ENCODE results near the gene FARS2.

FARS2 gene

DNA sequence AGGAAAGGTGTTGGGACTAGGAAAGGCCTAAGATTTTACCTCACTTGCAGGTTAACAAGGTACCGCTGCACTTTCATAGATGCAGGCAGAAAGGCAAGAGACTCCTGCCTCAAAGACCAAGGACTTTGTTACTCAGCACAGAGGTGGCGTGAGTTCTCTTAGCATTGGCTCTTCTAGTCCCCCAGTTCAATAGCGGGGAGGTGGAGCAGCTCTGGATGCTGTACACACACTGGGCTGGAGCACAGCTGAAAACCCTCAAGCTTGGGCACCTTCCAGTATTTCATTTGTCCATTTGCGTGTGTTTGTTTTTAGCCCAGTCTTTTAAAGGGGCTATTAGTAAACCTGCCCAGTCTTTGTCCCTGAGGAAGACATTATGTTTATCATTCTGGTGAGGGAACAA, 345.2 kb downstream of the FARS2 start:
- H2AFZ ChIP-seq (ENCODE audit: low read depth, low read length), result no peak overlapping the region
- H3K27me3 ChIP-seq (ENCODE audit: insufficient read depth, low read length), result no peaks in the 10 kb centered on the region
- H3K4me1 ChIP-seq (ENCODE audit: insufficient read depth, low read length), result peaks cover under 1% of the 10 kb centered on the region
- no peak overlapping the region for H3K4me3 ChIP-seq (ENCODE audit: low read length)
- H3K36me3 ChIP-seq (ENCODE audit: insufficient read depth, low read length), result no peaks in the 10 kb centered on the region
- no peaks in the 10 kb centered on the region for H3K9me3 ChIP-seq (ENCODE audit: low read length)

DNA sequence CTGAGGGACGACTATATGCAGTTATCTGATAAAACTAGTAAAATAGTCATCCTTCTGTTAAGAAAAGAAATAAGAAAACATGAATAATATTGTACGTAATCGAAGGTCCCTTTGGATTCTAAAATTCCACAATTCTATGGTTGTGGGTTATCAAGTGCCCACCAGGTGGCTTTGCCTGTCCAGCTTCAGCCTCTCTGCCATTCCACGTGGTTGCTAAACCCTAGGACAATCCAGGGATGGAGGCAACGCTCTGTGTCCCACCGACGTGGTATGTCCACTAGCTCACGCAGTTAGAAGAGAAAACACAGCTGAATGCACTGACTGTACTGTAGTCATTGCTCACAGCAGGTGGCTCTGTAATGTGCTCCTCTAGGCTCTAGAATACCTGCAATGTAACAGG, 349.3 kb downstream of the FARS2 start:
- Histone ChIP-seq H3K9me3 (ENCODE audit: low read length) (peaks cover 2% of the 10 kb centered on the region), H3K27me3 (ENCODE audit: insufficient read depth, low read length) (no peaks in the 10 kb centered on the region), H3K4me3 (ENCODE audit: low read length) (no peak overlapping the region), H3K36me3 (ENCODE audit: insufficient read depth, low read length) (no peaks in the 10 kb centered on the region), H3K4me1 (ENCODE audit: insufficient read depth, low read length) (peaks cover 3% of the 10 kb centered on the region), H2AFZ (ENCODE audit: low read depth, low read length) (no peak overlapping the region)

DNA sequence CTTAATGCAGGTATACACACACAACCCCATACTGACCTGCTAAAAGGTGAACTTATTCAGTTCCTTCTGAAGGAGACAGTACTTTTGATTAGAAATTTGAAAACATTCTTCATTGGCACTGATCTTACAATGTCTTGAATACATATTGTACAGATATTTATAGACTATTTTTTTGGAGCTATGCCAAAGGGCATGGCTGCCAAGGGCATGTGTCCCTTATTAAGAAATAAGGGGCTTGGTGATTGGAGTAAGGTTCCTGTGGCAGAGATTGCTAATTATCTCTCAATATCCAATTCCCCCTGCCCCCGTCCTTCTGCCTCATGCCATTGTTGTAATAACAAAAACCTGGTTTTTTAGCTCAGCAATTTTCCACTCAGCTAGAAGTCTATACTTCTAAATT, 355.9 kb downstream of the FARS2 start:
- Histone ChIP-seq H3K4me1 (ENCODE audit: insufficient read depth, low read length) (no peaks in the 10 kb centered on the region), H3K4me3 (ENCODE audit: low read length) (no peak overlapping the region), H3K36me3 (ENCODE audit: insufficient read depth, low read length) (no peaks in the 10 kb centered on the region), H3K9me3 (ENCODE audit: low read length) (peaks cover 2% of the 10 kb centered on the region), H3K27me3 (ENCODE audit: insufficient read depth, low read length) (no peaks in the 10 kb centered on the region), H2AFZ (ENCODE audit: low read depth, low read length) (no peak overlapping the region)

DNA sequence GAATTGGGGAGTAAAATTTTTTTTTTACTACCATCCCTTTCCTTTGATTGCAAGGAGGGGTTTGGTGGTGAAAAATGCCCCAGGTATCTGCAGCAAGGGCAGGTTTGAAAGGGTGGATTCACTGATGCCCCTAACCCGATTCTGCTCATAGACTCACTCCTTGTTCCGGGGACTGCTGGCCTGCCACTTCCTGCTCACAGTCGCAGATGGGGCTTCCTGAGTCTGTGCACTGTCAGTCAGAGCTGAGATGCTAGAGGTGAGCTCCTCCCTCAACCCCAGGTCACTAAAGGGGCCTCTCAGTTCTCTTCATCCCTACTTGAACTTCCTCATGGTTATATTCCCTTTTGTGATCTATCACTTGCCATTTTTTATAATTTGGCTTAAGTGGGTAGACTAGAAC, 357.9 kb downstream of the FARS2 start:
- no peak overlapping the region for H3K4me3 ChIP-seq (ENCODE audit: low read length)
- H3K27me3 ChIP-seq (ENCODE audit: insufficient read depth, low read length), result no peaks in the 10 kb centered on the region
- no peaks in the 10 kb centered on the region for H3K4me1 ChIP-seq (ENCODE audit: insufficient read depth, low read length)
- H2AFZ ChIP-seq (ENCODE audit: low read depth, low read length), result no peak overlapping the region
- peaks cover 2% of the 10 kb centered on the region for H3K9me3 ChIP-seq (ENCODE audit: low read length)
- no peaks in the 10 kb centered on the region for H3K36me3 ChIP-seq (ENCODE audit: insufficient read depth, low read length)

DNA sequence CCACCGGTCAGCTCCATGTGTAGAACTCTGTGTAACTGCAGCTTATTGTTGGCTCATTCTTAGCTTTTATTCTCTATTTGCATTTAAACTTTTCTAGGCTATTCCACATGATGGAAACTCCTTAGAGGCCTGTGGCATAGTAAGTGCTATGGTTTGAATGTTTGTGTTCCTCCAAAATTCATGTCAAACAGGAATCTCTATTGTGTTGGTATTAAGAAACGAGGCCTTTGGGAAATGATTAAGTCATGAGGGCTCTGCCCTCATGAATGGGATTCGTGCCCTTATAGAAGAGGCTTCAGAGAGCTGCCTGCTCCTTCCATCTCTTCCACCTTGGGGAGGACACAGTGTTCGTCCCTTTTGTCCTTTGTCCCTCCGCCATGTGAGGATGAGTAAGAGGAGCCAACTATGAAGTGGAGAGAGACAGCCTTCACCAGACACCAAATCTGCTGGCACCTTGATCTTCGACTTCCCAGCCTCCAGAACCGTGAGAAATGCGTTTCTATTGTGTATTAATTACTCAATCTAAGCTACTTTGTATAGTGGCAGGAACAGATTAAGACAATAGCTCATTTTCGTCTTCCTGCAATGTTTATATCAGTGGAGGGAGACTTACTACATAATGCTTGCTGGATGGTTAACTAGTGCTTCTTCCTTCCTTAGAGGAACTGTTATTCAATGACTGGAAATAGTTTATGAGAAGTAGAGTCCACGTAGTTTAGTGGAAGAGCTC, 361.1 kb downstream of the FARS2 start:
- no peak overlapping the region for H3K4me3 ChIP-seq (ENCODE audit: low read length)
- no peak overlapping the region for H2AFZ ChIP-seq (ENCODE audit: low read depth, low read length)
- no peaks in the 10 kb centered on the region for H3K9me3 ChIP-seq (ENCODE audit: low read length)
- no peaks in the 10 kb centered on the region for H3K36me3 ChIP-seq (ENCODE audit: insufficient read depth, low read length)
- no peaks in the 10 kb centered on the region for H3K4me1 ChIP-seq (ENCODE audit: insufficient read depth, low read length)
- no peaks in the 10 kb centered on the region for H3K27me3 ChIP-seq (ENCODE audit: insufficient read depth, low read length)

DNA sequence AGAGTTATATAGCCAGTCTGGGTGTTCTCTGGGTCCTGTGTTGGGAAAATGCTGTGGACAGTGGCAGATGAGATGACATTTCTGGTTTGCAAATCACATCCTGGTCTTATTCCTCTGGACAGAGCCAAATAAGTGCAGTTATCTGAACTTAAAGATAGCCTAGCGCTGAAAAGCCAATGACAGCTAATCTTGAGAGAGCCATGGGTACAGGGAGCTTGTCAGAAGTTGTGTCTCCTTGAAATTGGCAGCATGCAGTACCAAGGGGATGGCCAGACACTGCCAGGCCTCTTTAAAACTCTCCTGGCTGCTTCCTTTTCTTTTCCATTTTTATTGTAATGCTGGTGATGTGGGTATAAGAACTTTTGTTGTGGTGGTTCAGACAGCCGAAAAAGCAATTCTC, 362.5 kb downstream of the FARS2 start:
- Histone ChIP-seq H3K4me1 (ENCODE audit: insufficient read depth, low read length) (peaks cover 9% of the 10 kb centered on the region), H2AFZ (ENCODE audit: low read depth, low read length) (no peak overlapping the region), H3K4me3 (ENCODE audit: low read length) (no peak overlapping the region), H3K9me3 (ENCODE audit: low read length) (no peaks in the 10 kb centered on the region), H3K27me3 (ENCODE audit: insufficient read depth, low read length) (no peaks in the 10 kb centered on the region), H3K36me3 (ENCODE audit: insufficient read depth, low read length) (no peaks in the 10 kb centered on the region)

DNA sequence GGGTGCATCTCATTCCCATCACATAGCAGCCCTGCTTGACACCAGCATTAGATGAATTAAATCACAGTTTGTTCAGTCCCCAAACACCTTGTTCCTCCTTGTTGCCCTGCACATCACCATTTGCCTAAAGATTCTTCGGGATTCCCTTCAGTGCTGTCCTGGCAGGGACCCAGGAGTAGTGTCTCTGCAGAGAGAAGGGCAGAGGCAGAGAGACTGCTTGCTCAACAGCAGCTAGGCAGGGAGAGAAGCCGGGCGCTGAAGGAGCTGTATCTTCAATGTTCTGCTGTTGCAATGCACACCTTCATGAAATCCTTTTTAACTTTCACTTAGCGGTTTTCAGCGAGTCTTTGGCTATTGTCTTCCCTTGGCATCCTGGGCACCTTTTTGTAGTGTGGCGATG, 362.9 kb downstream of the FARS2 start:
- H3K36me3 ChIP-seq (ENCODE audit: insufficient read depth, low read length), result no peaks in the 10 kb centered on the region
- no peaks in the 10 kb centered on the region for H3K27me3 ChIP-seq (ENCODE audit: insufficient read depth, low read length)
- no peaks in the 10 kb centered on the region for H3K9me3 ChIP-seq (ENCODE audit: low read length)
- H3K4me3 ChIP-seq (ENCODE audit: low read length), result no peak overlapping the region
- H2AFZ ChIP-seq (ENCODE audit: low read depth, low read length), result no peak overlapping the region
- H3K4me1 ChIP-seq (ENCODE audit: insufficient read depth, low read length), result peaks cover 9% of the 10 kb centered on the region

DNA sequence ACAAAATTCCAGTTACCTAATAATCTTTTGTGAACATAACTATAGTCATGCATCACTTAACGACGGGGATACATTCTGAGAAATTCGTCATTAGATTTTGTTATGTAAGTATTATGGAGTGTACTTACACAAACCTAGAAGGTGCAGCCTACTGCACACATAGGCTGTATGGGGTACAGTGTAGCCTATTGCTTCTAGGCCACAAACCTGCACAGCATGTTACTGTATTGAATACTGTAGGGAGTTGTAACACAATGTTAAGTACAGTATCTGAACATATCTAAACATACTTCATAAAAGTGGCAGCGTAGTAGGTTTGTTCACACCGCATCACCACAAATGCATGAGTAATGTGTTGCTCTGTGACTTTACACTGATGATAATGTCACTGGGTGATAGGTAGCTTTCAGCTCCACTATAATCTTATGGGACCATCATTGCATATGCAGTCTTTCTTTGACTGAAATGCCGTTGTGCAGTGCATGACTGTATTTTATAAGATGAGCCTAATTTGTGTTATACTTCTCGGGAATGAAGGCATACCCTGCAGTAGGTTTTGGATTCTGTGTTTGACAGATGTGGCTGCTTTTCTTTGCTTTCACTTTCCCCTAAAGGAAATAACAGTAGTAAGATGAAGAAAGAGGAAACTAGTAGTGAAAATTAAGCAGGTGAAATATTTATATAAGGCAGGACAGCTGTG, 365.6 kb downstream of the FARS2 start:
- H3K27me3 ChIP-seq (ENCODE audit: insufficient read depth, low read length), result no peaks in the 10 kb centered on the region
- H3K36me3 ChIP-seq (ENCODE audit: insufficient read depth, low read length), result no peaks in the 10 kb centered on the region
- H3K4me3 ChIP-seq (ENCODE audit: low read length), result no peak overlapping the region
- peaks cover 9% of the 10 kb centered on the region for H3K4me1 ChIP-seq (ENCODE audit: insufficient read depth, low read length)
- no peaks in the 10 kb centered on the region for H3K9me3 ChIP-seq (ENCODE audit: low read length)
- no peak overlapping the region for H2AFZ ChIP-seq (ENCODE audit: low read depth, low read length)

DNA sequence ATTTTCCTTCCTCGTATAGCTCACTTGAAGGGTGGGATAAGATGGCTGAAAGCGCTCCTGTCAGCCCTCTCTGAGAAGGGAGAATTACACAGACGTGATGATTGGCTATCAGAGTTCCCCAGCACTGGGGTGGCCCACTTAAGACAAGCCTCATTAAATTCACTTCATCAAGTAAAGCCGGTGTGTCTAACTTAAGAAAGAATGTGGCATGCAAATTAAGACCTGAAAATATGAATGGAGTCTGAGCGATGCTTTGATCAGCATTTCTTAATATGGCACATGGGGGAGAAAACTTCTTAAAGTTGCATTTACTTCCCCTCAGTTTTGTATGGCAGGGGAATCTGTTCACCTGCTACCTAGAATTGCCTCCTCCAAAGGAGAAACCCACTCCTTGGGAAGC, 369.3 kb downstream of the FARS2 start:
- Histone ChIP-seq H3K4me3 (ENCODE audit: low read length) (no peak overlapping the region), H3K4me1 (ENCODE audit: insufficient read depth, low read length) (peaks cover 9% of the 10 kb centered on the region), H3K27me3 (ENCODE audit: insufficient read depth, low read length) (no peaks in the 10 kb centered on the region), H3K36me3 (ENCODE audit: insufficient read depth, low read length) (no peaks in the 10 kb centered on the region), H2AFZ (ENCODE audit: low read depth, low read length) (no peak overlapping the region), H3K9me3 (ENCODE audit: low read length) (no peaks in the 10 kb centered on the region)

DNA sequence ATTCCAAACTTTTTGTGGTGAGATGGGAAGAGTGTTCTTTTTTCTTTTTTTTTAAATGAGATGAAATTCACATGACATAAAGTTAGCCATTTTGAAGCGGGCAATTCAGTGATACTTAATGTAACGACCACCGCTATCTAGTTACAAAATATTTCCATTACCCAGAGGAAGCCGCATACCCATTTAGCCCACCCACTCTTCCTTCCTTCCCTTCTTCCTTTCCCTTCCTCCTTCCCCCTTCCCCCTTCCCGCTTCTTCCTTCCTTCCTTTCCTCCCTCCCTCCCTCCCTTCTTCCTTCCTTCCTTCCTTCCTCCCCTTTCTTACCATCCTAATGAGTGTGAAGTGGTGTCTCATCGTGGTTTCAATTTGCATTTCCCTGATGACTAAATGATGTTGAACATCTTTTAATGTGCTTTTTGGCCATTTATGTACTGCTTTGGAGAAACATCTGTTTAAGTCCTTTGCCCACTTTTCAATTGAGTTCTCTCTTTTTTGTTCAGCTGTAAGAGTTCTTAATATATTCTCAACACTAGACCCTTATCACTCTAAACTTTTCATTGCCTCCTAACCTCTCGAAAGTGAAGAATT, 371.1 kb downstream of the FARS2 start:
- Histone ChIP-seq H2AFZ (ENCODE audit: low read depth, low read length) (no peak overlapping the region), H3K27me3 (ENCODE audit: insufficient read depth, low read length) (no peaks in the 10 kb centered on the region), H3K9me3 (ENCODE audit: low read length) (no peaks in the 10 kb centered on the region), H3K36me3 (ENCODE audit: insufficient read depth, low read length) (no peaks in the 10 kb centered on the region), H3K4me3 (ENCODE audit: low read length) (no peak overlapping the region), H3K4me1 (ENCODE audit: insufficient read depth, low read length) (peaks cover 9% of the 10 kb centered on the region)

DNA sequence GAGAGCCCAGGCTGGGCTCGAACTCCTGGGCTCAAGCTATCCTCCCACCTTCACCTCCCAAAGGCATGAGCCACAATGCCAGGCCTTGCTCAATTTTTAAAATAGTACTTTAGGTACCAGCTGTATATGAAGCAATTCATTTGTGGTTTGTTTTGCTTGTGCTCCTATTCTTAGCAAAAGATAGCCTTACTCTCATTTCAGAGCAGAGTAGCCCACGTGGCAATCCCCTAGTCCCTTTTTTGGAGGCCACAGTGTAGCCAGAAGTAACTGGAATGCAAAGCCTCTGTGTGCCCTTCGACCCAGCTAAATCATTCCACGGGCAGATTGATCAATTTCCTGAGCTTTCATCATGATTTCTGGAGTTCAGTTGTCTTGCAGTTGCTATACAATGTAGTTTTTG, 373.2 kb downstream of the FARS2 start:
- Histone ChIP-seq H3K4me3 (ENCODE audit: low read length) (no peak overlapping the region), H3K36me3 (ENCODE audit: insufficient read depth, low read length) (no peaks in the 10 kb centered on the region), H3K27me3 (ENCODE audit: insufficient read depth, low read length) (no peaks in the 10 kb centered on the region), H3K9me3 (ENCODE audit: low read length) (no peaks in the 10 kb centered on the region), H2AFZ (ENCODE audit: low read depth, low read length) (no peak overlapping the region), H3K4me1 (ENCODE audit: insufficient read depth, low read length) (no peaks in the 10 kb centered on the region)

DNA sequence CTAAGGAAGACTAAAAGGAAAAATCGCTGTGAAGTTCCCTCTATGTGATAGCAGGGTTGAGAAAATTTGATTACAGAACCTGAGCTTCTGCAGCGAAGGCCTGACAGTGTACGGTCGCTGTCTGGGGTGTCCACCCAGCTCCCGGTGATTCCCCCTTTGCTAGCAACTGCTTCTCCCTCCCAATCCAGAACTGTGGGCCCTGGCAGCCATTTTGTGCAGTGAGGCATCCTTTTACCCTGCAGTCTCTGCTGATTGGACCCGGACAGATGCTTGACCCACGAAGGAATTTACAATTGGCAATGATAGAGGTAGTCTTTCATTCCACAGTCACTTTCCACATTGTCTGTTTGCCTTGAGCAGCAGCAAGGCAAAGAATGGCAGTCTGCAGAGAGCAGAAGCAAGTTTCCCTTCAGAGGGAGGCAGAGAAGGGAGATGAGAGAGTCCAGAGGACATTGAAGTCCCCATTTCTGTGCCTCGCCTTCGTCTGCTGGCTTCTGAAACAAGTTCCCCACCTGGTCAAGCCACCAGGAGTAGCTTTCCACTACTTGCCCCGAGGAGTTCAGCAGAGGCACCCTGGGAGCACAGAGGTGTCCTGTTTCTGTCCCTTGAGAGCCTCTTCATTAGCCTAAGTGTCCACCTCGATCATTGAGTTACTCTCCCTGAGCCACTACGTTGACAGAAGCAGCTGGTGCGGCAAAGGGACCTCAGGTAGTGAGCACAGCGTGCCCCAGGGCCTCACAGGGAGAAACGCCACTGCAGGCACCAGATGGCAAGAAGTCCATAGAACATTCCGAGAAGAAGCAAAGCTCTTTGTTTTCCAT, 375.1 kb downstream of the FARS2 start:
- no peaks in the 10 kb centered on the region for H3K36me3 ChIP-seq (ENCODE audit: insufficient read depth, low read length)
- H3K9me3 ChIP-seq (ENCODE audit: low read length), result no peaks in the 10 kb centered on the region
- no peaks in the 10 kb centered on the region for H3K27me3 ChIP-seq (ENCODE audit: insufficient read depth, low read length)
- H2AFZ ChIP-seq (ENCODE audit: low read depth, low read length), result no peak overlapping the region
- H3K4me1 ChIP-seq (ENCODE audit: insufficient read depth, low read length), result no peaks in the 10 kb centered on the region
- no peak overlapping the region for H3K4me3 ChIP-seq (ENCODE audit: low read length)

DNA sequence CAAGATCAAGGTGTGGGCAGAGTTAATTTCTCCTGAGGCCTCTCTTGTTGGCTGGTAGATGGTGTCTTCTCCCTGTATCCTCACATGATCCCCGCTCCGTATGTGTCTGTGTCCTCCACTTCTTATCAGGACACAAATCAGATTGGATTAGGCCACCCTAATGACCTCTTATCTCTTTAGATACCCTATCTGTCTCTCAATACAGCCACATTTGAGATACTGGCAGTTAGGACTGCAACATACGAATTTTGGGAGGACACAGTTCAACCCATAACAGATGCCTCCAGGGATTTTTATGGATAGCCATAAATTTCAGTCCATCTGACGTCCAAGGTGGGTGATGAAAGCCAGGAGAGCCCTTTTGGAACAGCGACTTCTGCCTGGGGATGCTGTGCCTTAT, 376.4 kb downstream of the FARS2 start:
- Histone ChIP-seq H2AFZ (ENCODE audit: low read depth, low read length) (no peak overlapping the region), H3K4me3 (ENCODE audit: low read length) (no peak overlapping the region), H3K27me3 (ENCODE audit: insufficient read depth, low read length) (no peaks in the 10 kb centered on the region), H3K36me3 (ENCODE audit: insufficient read depth, low read length) (no peaks in the 10 kb centered on the region), H3K9me3 (ENCODE audit: low read length) (no peaks in the 10 kb centered on the region), H3K4me1 (ENCODE audit: insufficient read depth, low read length) (no peaks in the 10 kb centered on the region)

Measured in neuron (in vitro differentiated cells).